ENCODE results near the gene SPRY2.

The SPRY2 gene

DNA sequence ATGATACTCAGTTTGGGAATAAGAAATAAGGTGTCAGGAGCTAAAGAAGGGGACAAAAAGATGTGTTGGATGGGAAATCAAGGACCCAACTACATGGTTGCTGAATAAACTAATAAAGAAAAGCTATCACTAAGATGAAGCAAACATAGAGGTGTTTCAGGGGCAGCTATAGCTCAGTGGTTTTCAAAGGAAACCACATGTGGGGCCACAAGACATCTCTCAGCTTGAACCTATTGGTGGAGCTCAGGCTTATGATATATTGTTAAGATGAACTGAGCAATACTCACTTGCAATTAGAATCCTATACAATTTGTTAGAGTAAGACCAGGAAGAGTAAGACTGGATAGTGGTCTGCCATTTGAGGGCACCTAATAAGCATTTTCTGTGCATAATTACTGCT lies 45.1 kb upstream of the SPRY2 start:
- TF ChIP-seq, protein P1, sequence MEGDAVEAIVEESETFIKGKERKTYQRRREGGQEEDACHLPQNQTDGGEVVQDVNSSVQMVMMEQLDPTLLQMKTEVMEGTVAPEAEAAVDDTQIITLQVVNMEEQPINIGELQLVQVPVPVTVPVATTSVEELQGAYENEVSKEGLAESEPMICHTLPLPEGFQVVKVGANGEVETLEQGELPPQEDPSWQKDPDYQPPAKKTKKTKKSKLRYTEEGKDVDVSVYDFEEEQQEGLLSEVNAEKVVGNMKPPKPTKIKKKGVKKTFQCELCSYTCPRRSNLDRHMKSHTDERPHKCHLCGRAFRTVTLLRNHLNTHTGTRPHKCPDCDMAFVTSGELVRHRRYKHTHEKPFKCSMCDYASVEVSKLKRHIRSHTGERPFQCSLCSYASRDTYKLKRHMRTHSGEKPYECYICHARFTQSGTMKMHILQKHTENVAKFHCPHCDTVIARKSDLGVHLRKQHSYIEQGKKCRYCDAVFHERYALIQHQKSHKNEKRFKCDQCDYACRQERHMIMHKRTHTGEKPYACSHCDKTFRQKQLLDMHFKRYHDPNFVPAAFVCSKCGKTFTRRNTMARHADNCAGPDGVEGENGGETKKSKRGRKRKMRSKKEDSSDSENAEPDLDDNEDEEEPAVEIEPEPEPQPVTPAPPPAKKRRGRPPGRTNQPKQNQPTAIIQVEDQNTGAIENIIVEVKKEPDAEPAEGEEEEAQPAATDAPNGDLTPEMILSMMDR (IDR thresholded peaks at IDR 0.05; ENCODE audit: unreplicated experiment in 3 of 3) = no peak
- Mint-ChIP-seq H3K9me3 (peaks cover 9% of the 10 kb centered on the region), H3K4me1 (no peaks in the 10 kb centered on the region), H3K27me3 (ENCODE audit: low read depth) (no peaks in the 10 kb centered on the region), H3K4me3 (no peak overlapping the region), H3K36me3 (ENCODE audit: low read depth) (no peaks in the 10 kb centered on the region), H3K27ac (no peak overlapping the region)

DNA sequence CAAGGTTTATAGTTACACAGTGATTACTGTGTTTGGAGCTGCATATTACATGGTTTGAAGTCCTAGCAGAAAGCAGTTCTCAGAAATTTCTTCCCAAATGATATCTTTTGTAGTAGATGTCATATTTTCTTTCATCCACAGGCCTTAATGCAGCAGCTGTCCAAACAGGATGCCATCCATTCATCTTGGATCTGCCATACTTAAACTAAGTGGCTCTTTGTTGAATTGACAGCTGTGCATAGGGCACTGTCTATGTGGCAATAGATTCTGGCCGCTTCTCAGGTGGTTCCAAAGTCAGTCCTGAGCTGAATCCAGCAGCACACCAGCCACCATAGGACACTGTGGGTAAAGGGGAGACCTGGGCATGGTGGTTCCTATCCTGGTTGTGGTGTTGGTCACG lies 41.6 kb upstream of the SPRY2 start:
- Mint-ChIP-seq H3K9me3 (peaks cover 6% of the 10 kb centered on the region), H3K27ac (no peak overlapping the region), H3K36me3 (ENCODE audit: low read depth) (no peaks in the 10 kb centered on the region), H3K4me3 (no peak overlapping the region), H3K27me3 (ENCODE audit: low read depth) (no peaks in the 10 kb centered on the region), H3K4me1 (no peaks in the 10 kb centered on the region)
- TF ChIP-seq, protein P1 (IDR thresholded peaks at IDR 0.05; ENCODE audit: unreplicated experiment in 3 of 3) = no peak

DNA sequence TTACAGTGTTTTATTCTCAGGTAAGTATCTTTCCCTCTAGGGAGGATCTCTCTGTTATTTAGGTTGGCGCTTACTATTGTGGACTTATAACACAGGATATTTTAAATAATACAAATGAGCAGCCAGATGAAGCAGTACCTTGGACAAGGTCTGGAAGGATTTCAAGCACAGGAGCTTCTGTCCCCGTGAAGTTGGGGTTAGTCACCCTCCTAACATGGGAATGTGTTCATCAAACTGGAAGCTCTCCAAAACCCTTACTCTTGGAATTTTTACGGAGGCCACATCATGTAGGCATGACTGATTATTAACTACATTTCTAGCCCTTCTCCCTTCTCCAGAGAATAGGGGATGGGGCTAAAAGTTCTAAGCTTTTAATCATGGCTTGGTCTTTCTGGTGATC lies 38.3 kb upstream of the SPRY2 start:
- H3K4me3 Mint-ChIP-seq = no peak overlapping the region
- H3K36me3 Mint-ChIP-seq (ENCODE audit: low read depth) = no peaks in the 10 kb centered on the region
- peaks cover 6% of the 10 kb centered on the region for H3K4me1 Mint-ChIP-seq
- TF ChIP-seq, protein P1 (IDR thresholded peaks at IDR 0.05; ENCODE audit: unreplicated experiment in 3 of 3) = no peak
- H3K27me3 Mint-ChIP-seq (ENCODE audit: low read depth) = no peaks in the 10 kb centered on the region
- peaks cover 6% of the 10 kb centered on the region for H3K9me3 Mint-ChIP-seq
- no peak overlapping the region for H3K27ac Mint-ChIP-seq

DNA sequence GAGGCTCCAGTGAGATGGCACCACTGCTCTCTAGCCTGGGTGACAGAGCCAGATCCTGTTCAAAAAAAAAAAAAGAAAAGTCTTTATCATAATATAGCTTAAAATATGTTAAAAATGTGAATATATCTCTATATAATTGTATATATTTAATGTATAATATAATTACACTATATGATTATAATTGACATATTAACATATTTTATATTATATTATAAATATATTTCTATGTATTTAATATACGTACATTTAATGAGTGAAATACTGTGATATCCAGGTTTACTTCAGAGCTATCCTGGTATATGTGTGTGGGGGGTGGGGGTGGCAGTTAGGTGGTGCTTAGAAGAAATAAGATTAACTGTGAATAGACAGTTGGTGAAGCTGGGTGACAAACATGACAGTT lies 35.6 kb upstream of the SPRY2 start:
- TF ChIP-seq, protein P1 (IDR thresholded peaks at IDR 0.05; ENCODE audit: unreplicated experiment in 3 of 3) = no peak
- peaks cover 2% of the 10 kb centered on the region for H3K9me3 Mint-ChIP-seq
- no peak overlapping the region for H3K4me3 Mint-ChIP-seq
- peaks cover 16% of the 10 kb centered on the region for H3K4me1 Mint-ChIP-seq
- H3K36me3 Mint-ChIP-seq (ENCODE audit: low read depth) = no peaks in the 10 kb centered on the region
- no peak overlapping the region for H3K27ac Mint-ChIP-seq
- no peaks in the 10 kb centered on the region for H3K27me3 Mint-ChIP-seq (ENCODE audit: low read depth)

DNA sequence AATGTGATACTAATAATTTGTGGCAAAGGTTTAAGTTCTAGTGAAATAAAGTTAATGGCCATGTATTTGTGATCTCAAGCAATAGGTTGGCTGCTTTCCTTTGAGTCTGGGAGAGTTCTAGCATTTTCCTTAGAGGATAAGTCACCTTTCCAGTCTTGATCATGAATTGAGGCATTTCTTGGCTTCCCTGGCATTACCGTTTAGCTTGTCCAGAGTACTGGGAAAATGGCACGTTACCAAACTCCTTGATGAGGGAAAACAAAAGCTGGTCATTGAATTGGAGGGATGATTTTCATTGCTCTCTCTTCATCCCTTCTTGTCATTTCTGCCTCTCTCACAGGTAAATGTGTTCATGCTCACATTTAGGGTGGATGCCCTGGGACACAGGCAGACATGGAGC lies 34.0 kb upstream of the SPRY2 start:
- TF ChIP-seq, protein P1 (IDR thresholded peaks at IDR 0.05; ENCODE audit: unreplicated experiment in 3 of 3) = no peak
- Mint-ChIP-seq H3K4me3 (no peak overlapping the region), H3K4me1 (peaks cover 20% of the 10 kb centered on the region), H3K9me3 (peaks cover 2% of the 10 kb centered on the region), H3K27me3 (ENCODE audit: low read depth) (no peaks in the 10 kb centered on the region), H3K36me3 (ENCODE audit: low read depth) (no peaks in the 10 kb centered on the region), H3K27ac (peak overlapping the region in 2 of 3 experiments; percentile 66 to 71)

DNA sequence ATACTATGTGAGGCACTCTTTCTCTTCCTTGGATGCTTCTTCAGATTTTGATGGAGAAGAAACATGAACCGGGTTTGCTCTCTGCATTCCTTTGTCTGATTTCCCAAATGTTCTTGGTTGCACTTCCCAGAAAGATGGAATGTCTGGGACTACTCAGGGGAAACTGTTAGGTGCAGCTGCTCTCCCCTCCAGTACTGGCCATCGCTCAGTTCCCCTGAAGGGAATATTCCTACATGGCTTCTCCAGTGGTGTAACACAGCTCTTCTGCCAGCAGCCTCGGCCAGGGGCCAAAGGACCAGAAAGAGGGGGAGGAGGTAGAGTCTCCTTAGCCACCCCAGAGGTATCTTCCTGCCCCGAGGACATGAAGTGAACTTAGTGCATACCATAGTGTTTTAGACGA lies 33.5 kb upstream of the SPRY2 start:
- H3K4me3 Mint-ChIP-seq = no peak overlapping the region
- H3K27ac Mint-ChIP-seq = peak overlapping the region in 2 of 3 experiments; percentile 66 to 71
- no peaks in the 10 kb centered on the region for H3K27me3 Mint-ChIP-seq (ENCODE audit: low read depth)
- H3K4me1 Mint-ChIP-seq = peaks cover 20% of the 10 kb centered on the region
- no peaks in the 10 kb centered on the region for H3K9me3 Mint-ChIP-seq
- H3K36me3 Mint-ChIP-seq (ENCODE audit: low read depth) = no peaks in the 10 kb centered on the region
- TF ChIP-seq, protein P1 (IDR thresholded peaks at IDR 0.05; ENCODE audit: unreplicated experiment in 3 of 3) = no peak
